ENCODE data around the gene KCNIP1. TPM values are rescaled to one million over a fixed set of nuclear protein-coding genes. Genes with fewer than 3 reads are reported as not detected.
"Not testable (repeated sequence)": the region's sequence is repeated elsewhere in the genome, so short reads cannot be mapped to it uniquely, and the experiment has no call there.

The KCNIP1 gene
- total RNA-seq, 3 donors from 2014 or later (not counting 1 experiment from before 2014, with no cell fraction given), result not detected

- Mint-ChIP-seq H3K4me3 (no peak overlapping the region), H3K36me3 (no peaks in the 10 kb centered on the region), H3K9me3 (peaks cover 0 to 5% of the 10 kb centered on the region in 2 donors), H3K27me3 (ENCODE audit: low read depth in 2 of 2) (peaks cover 5 to 20% of the 10 kb centered on the region in 2 donors), H3K27ac (no peak overlapping the region), H3K4me1 (no peaks in the 10 kb centered on the region)
- WGBS (ENCODE audit: insufficient coverage), result 67% methylated on average over 10 of the region's 10 CpGs
- H3K27ac ChIP-seq (ENCODE audit: low read length), result no peak overlapping the region
- ATAC-seq, result no peak
- no peaks in the 10 kb centered on the region for H3K4me1 ChIP-seq (ENCODE audit: control insufficient read depth, insufficient read depth, low read length)
- H3K27me3 ChIP-seq (ENCODE audit: control insufficient read depth, insufficient read depth, low read length), result no peaks in the 10 kb centered on the region
- no peak overlapping the region for H3K4me3 ChIP-seq (ENCODE audit: low read length)
- no peak for DNase-seq
- intact Hi-C loops (cut with micrococcal nuclease), result no loop called here
- no peak for TF ChIP-seq CTCF (IDR thresholded peaks at IDR 0.05)
- no peaks in the 10 kb centered on the region for H3K36me3 ChIP-seq (ENCODE audit: control insufficient read depth, insufficient read depth, low read length)
- no peaks in the 10 kb centered on the region for H3K9me3 ChIP-seq (ENCODE audit: control insufficient read depth, insufficient read depth, low read length)
These were observed 248.7 kb downstream of the KCNIP1 start for GRCh38 chr5:170752257-170753215.

GRCh38 chr5:170753311-170753710 lies 249.5 kb downstream of the KCNIP1 start:
- peaks cover 2 to 20% of the 10 kb centered on the region in 2 donors for H3K27me3 Mint-ChIP-seq (ENCODE audit: low read depth in 2 of 2)
- H3K27ac Mint-ChIP-seq, result no peak overlapping the region

GRCh38 chr5:170754508-170754907 lies 250.7 kb downstream of the KCNIP1 start:
- H3K9me3 ChIP-seq (ENCODE audit: control insufficient read depth, insufficient read depth, low read length); H3K27ac Mint-ChIP-seq; H3K27ac ChIP-seq (ENCODE audit: low read length); H3K36me3 ChIP-seq (ENCODE audit: control insufficient read depth, insufficient read depth, low read length); H3K9me3 Mint-ChIP-seq; H3K4me1 ChIP-seq (ENCODE audit: control insufficient read depth, insufficient read depth, low read length); H3K4me1 Mint-ChIP-seq; intact Hi-C loops (cut with micrococcal nuclease); ATAC-seq; H3K27me3 ChIP-seq (ENCODE audit: control insufficient read depth, insufficient read depth, low read length); H3K4me3 Mint-ChIP-seq; DNase-seq; H3K4me3 ChIP-seq (ENCODE audit: low read length); H3K36me3 Mint-ChIP-seq: not testable (repeated sequence)
- WGBS (ENCODE audit: insufficient coverage), result 70% methylated on average over 2 of the region's 2 CpGs
- H3K27me3 Mint-ChIP-seq (ENCODE audit: low read depth in 2 of 2), result peaks cover 6 to 22% of the 10 kb centered on the region in 2 donors

More at GRCh38 chr5:170753311-170753710, 249.5 kb downstream of the KCNIP1 start:
- H3K9me3 ChIP-seq (ENCODE audit: control insufficient read depth, insufficient read depth, low read length), result no peaks in the 10 kb centered on the region
- no peak for TF ChIP-seq CTCF (IDR thresholded peaks at IDR 0.05)
- Mint-ChIP-seq H3K4me3 (no peak overlapping the region), H3K9me3 (peaks cover 0 to 5% of the 10 kb centered on the region in 2 donors), H3K4me1 (no peaks in the 10 kb centered on the region), H3K36me3 (no peaks in the 10 kb centered on the region)
- H3K36me3 ChIP-seq (ENCODE audit: control insufficient read depth, insufficient read depth, low read length), result no peaks in the 10 kb centered on the region
- intact Hi-C loops (cut with micrococcal nuclease), result no loop called here
- no peak overlapping the region for H3K27ac ChIP-seq (ENCODE audit: low read length)
- DNase-seq (no peak), ATAC-seq (no peak)
- no peaks in the 10 kb centered on the region for H3K27me3 ChIP-seq (ENCODE audit: control insufficient read depth, insufficient read depth, low read length)
- no peaks in the 10 kb centered on the region for H3K4me1 ChIP-seq (ENCODE audit: control insufficient read depth, insufficient read depth, low read length)
- no peak overlapping the region for H3K4me3 ChIP-seq (ENCODE audit: low read length)

GRCh38 chr5:170755679-170756456 lies 252.0 kb downstream of the KCNIP1 start:
- intact Hi-C loops (cut with micrococcal nuclease), result no loop called here
- Mint-ChIP-seq H3K9me3 (peaks cover 0 to 5% of the 10 kb centered on the region in 2 donors), H3K27me3 (ENCODE audit: low read depth in 2 of 2) (peaks cover 8 to 19% of the 10 kb centered on the region in 2 donors), H3K27ac (no peak overlapping the region), H3K4me1 (no peaks in the 10 kb centered on the region), H3K36me3 (no peaks in the 10 kb centered on the region), H3K4me3 (no peak overlapping the region)
- no peak for ATAC-seq
- Histone ChIP-seq H3K36me3 (ENCODE audit: control insufficient read depth, insufficient read depth, low read length) (no peaks in the 10 kb centered on the region), H3K9me3 (ENCODE audit: control insufficient read depth, insufficient read depth, low read length) (no peaks in the 10 kb centered on the region), H3K4me3 (ENCODE audit: low read length) (no peak overlapping the region), H3K27ac (ENCODE audit: low read length) (no peak overlapping the region), H3K4me1 (ENCODE audit: control insufficient read depth, insufficient read depth, low read length) (no peaks in the 10 kb centered on the region), H3K27me3 (ENCODE audit: control insufficient read depth, insufficient read depth, low read length) (no peaks in the 10 kb centered on the region)
- no peak for DNase-seq
- 89% methylated on average over 6 of the region's 7 CpGs for WGBS (ENCODE audit: insufficient coverage)
- no peak for TF ChIP-seq CTCF (IDR thresholded peaks at IDR 0.05)

Data from natural killer cell (primary cell).